Thyroid gland (tissue), 4 donors: ENCODE results near the gene RABL3. TPM values are rescaled to one million over a fixed set of nuclear protein-coding genes. Genes with fewer than 3 reads are reported as not detected.
"Not testable (repeated sequence)": the region's sequence is repeated elsewhere in the genome, so short reads cannot be mapped to it uniquely, and the experiment has no call there.

Experiments
- DNase-seq, 2 donors: peaks; one replicate each; pipeline ENCODE4 v3.0.0-alpha.2; 2019
- H3K27ac ChIP-seq, 3 donors: fragments of 200-600 bp; sonication (generic); 1 replicate in 2 of 3; 2 replicates in 1 of 3; pipeline ENCODE4 v1.5.1; 2016 to 2019; ENCODE audit warnings: mild to moderate bottlenecking in 1 of 3, moderate library complexity in 1 of 3
- H3K27me3 ChIP-seq: fragments of 200-600 bp; sonication (generic); one replicate; pipeline ENCODE4 v1.5.1; 2019
- H3K36me3 ChIP-seq, 2 donors: fragments of 200-600 bp; sonication (generic); one replicate each; pipeline ENCODE4 v1.5.1; 2016 to 2019
- H3K4me1 ChIP-seq, 2 donors: fragments of 200-600 bp; sonication (generic); one replicate each; pipeline ENCODE4 v1.5.1; 2017 to 2019
- H3K4me3 ChIP-seq, 3 donors: fragments of 200-600 bp; sonication (generic); replicated peaks in 1 of 3; 1 replicate in 2 of 3; 2 replicates in 1 of 3; pipeline ENCODE4 v1.5.1; 2016; ENCODE audit warnings: mild to moderate bottlenecking in 1 of 3
- H3K9me3 ChIP-seq: fragments of 200-600 bp; sonication (generic); one replicate; pipeline ENCODE4 v1.5.1; 2017
- POLR2A ChIP-seq, 2 donors: fragments of 450-650 bp; IDR thresholded peaks; one replicate each; pipeline ENCODE4 v1.6.1; 2017; ENCODE audit warnings: antibody characterized with exemption in 2 of 2, mild to moderate bottlenecking in 2 of 2, moderate library complexity in 1 of 2
- WGBS, 2 donors: methylation state at CpG; one replicate each; pipeline ENCODE4 v1.1.5; 2017; 5-methylcytosine and 5-hydroxymethylcytosine counted together
- intact Hi-C: fragments of 100-400 bp; cut with DNase I; formaldehyde crosslinking; loops from one replicate; pipeline ENCODE4 v1.15.1; 2023
- total RNA-seq, 4 donors: library from RNA; depleted of rRNA; stranded (reverse); fragments of >200 nt; gene quantifications; one replicate each; pipeline ENCODE4 v1.2.3, GENCODE V29; 2016
- TF ChIP-seq, protein P1 (sequence below), 6 experiments: fragments of 200-600 bp in 3 of 6; fragments of 450-650 bp in 3 of 6; sonication (generic) in 3 of 6; IDR thresholded peaks; one replicate each; pipeline ENCODE4 v1.5.1; 2016 to 2019; ENCODE audit warnings: antibody characterized with exemption in 6 of 6, mild to moderate bottlenecking in 2 of 6, inconsistent platforms in 1 of 6, moderate library complexity in 1 of 6

Gene RABL3
- total RNA-seq, 4 donors from 2014 or later: 24.3 to 59.5 (median 32.0) TPM

- no peaks in the 10 kb centered on the region for H3K27me3 ChIP-seq
- H3K9me3 ChIP-seq: no peaks in the 10 kb centered on the region
- DNase-seq: no peak
- H3K36me3 ChIP-seq: no peaks in the 10 kb centered on the region
- TF ChIP-seq, protein P1, sequence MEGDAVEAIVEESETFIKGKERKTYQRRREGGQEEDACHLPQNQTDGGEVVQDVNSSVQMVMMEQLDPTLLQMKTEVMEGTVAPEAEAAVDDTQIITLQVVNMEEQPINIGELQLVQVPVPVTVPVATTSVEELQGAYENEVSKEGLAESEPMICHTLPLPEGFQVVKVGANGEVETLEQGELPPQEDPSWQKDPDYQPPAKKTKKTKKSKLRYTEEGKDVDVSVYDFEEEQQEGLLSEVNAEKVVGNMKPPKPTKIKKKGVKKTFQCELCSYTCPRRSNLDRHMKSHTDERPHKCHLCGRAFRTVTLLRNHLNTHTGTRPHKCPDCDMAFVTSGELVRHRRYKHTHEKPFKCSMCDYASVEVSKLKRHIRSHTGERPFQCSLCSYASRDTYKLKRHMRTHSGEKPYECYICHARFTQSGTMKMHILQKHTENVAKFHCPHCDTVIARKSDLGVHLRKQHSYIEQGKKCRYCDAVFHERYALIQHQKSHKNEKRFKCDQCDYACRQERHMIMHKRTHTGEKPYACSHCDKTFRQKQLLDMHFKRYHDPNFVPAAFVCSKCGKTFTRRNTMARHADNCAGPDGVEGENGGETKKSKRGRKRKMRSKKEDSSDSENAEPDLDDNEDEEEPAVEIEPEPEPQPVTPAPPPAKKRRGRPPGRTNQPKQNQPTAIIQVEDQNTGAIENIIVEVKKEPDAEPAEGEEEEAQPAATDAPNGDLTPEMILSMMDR (IDR thresholded peaks at IDR 0.05): no peak
- TF ChIP-seq POLR2A (IDR thresholded peaks at IDR 0.05): no peak
- H3K4me1 ChIP-seq: peaks cover 9 to 34% of the 10 kb centered on the region in 2 donors
- intact Hi-C loops: no loop called here
- WGBS, 2 donors: 34 to 44% methylated on average over 1 of the region's 1 CpG
- no peak overlapping the region for H3K4me3 ChIP-seq
- no peak overlapping the region for H3K27ac ChIP-seq
Observed at GRCh38 chr3:120763601-120764000, 21.3 kb upstream of the RABL3 start.

- DNase-seq: no peak
- TF ChIP-seq, protein P1 (IDR thresholded peaks at IDR 0.05): no peak
- no peak for TF ChIP-seq POLR2A (IDR thresholded peaks at IDR 0.05)
- Histone ChIP-seq H3K27ac (no peak overlapping the region), H3K9me3 (no peaks in the 10 kb centered on the region), H3K4me1 (peaks cover 9 to 33% of the 10 kb centered on the region in 2 donors), H3K27me3 (no peaks in the 10 kb centered on the region), H3K4me3 (no peak overlapping the region), H3K36me3 (no peaks in the 10 kb centered on the region)
- intact Hi-C loops: no loop called here
- 98 to 100% methylated on average over 1 of the region's 1 CpG for WGBS, 2 donors
Observed at GRCh38 chr3:120762615-120763014, 20.3 kb upstream of the RABL3 start.

DNA sequence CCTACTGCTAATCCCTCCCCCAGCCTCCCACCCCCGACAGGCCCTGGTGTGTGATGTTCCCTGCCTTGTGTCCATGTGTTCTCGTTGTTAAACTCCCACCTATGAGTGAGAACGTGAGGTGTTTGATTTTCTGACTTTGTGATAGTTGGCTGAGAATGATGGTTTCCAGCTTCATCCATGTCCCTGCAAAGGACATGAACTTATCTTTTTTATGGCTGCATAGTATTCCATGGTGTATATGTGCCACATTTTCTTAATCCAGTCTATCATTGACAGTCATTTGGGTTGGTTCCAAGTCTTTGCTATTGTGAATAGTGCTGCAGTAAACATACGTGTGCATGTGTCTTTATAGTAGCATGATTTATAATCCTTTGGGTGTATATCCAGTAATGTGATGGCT, 16.2 kb upstream of the RABL3 start:
- H3K4me1 ChIP-seq, H3K27me3 ChIP-seq, H3K4me3 ChIP-seq, H3K36me3 ChIP-seq, DNase-seq, intact Hi-C loops, H3K9me3 ChIP-seq, H3K27ac ChIP-seq: not testable (repeated sequence)
- WGBS, 2 donors: 76 to 89% methylated on average over 4 of the region's 4 CpGs

- no peak overlapping the region for H3K4me3 ChIP-seq
- no peaks in the 10 kb centered on the region for H3K4me1 ChIP-seq
- TF ChIP-seq, protein P1 (IDR thresholded peaks at IDR 0.05): no peak
- no peak for TF ChIP-seq POLR2A (IDR thresholded peaks at IDR 0.05)
- 80 to 82% methylated on average over 2 of the region's 2 CpGs for WGBS, 2 donors
- H3K36me3 ChIP-seq: peaks cover 0 to under 1% of the 10 kb centered on the region in 2 donors
- H3K9me3 ChIP-seq: no peaks in the 10 kb centered on the region
- H3K27ac ChIP-seq: no peak overlapping the region
- DNase-seq: no peak
- intact Hi-C loops: no loop called here
- H3K27me3 ChIP-seq: no peaks in the 10 kb centered on the region
Observed at GRCh38 chr3:120756061-120756460, 13.7 kb upstream of the RABL3 start.

GRCh38 chr3:120753810-120754209, 11.5 kb upstream of the RABL3 start:
- Histone ChIP-seq H3K9me3 (no peaks in the 10 kb centered on the region), H3K36me3 (peaks cover 0 to 2% of the 10 kb centered on the region in 2 donors), H3K27me3 (no peaks in the 10 kb centered on the region), H3K27ac (no peak overlapping the region), H3K4me1 (no peaks in the 10 kb centered on the region), H3K4me3 (no peak overlapping the region)
- intact Hi-C loops: no loop called here
- TF ChIP-seq POLR2A (IDR thresholded peaks at IDR 0.05): no peak
- TF ChIP-seq, protein P1 (IDR thresholded peaks at IDR 0.05): no peak
- DNase-seq: no peak

DNA sequence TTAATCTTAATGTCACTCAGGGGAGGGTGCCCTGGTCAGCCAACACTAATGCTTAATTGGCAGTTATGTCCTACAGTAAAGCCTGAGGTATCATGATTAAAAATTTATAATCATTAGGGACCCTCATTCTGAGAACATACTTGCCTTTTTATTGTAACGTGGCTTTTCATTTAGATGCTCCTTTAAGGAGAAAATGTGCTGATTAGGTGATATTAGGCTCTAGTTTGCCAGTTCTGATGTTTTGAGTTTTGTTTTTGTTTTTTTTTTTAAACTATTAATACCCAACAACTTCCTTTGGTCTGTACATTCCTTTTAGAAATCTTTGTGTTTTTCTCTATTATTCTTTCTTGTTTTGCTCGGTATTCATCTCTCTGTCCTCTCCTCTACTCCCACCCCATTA, 10.5 kb upstream of the RABL3 start:
- no peaks in the 10 kb centered on the region for H3K27me3 ChIP-seq
- H3K36me3 ChIP-seq: peaks cover 0 to 2% of the 10 kb centered on the region in 2 donors
- no peaks in the 10 kb centered on the region for H3K9me3 ChIP-seq
- TF ChIP-seq, protein P1 (IDR thresholded peaks at IDR 0.05): no peak
- TF ChIP-seq POLR2A (IDR thresholded peaks at IDR 0.05): no peak
- 94 to 97% methylated on average over 2 of the region's 2 CpGs for WGBS, 2 donors
- no peak for DNase-seq
- no peak overlapping the region for H3K27ac ChIP-seq
- intact Hi-C loops: no loop called here
- H3K4me3 ChIP-seq: no peak overlapping the region
- no peaks in the 10 kb centered on the region for H3K4me1 ChIP-seq
